ENCODE data around the gene CDC42SE2. TPM values are rescaled to one million over a fixed set of nuclear protein-coding genes. Genes with fewer than 3 reads are reported as not detected.
"Not testable (repeated sequence)": the region's sequence is repeated elsewhere in the genome, so short reads cannot be mapped to it uniquely, and the experiment has no call there.

The CDC42SE2 gene
- polyA plus RNA-seq, 1 experiment: 27.4 TPM

- Histone ChIP-seq H3K4me3 (ENCODE audit: low read depth, low read length) (no peak overlapping the region), H3K27ac (ENCODE audit: low read depth, low read length) (no peak overlapping the region), H3K9me3 (ENCODE audit: control insufficient read depth, insufficient read depth, low read length) (no peaks in the 10 kb centered on the region), H3K27me3 (ENCODE audit: control insufficient read depth, insufficient read depth, low read length) (no peaks in the 10 kb centered on the region)
- POLR2A ChIA-PET: no interaction called here
- CTCF ChIA-PET: no interaction called here
- DNase-seq (ENCODE audit: low read depth, low spot score): no peak
- no peak for TF ChIP-seq CTCF (IDR thresholded peaks at IDR 0.05; ENCODE audit: low read depth, low read length)
Measured at GRCh38 chr5:131268758-131269370, 5.0 kb downstream of the CDC42SE2 start.

GRCh38 chr5:131270809-131271208 is 7.0 kb downstream of the CDC42SE2 start:
- POLR2A ChIA-PET: no interaction called here
- CTCF ChIA-PET: no interaction called here
- Histone ChIP-seq H3K27me3 (ENCODE audit: control insufficient read depth, insufficient read depth, low read length) (no peaks in the 10 kb centered on the region), H3K4me3 (ENCODE audit: low read depth, low read length) (no peak overlapping the region), H3K9me3 (ENCODE audit: control insufficient read depth, insufficient read depth, low read length) (no peaks in the 10 kb centered on the region), H3K27ac (ENCODE audit: low read depth, low read length) (no peak overlapping the region)
- no peak for DNase-seq (ENCODE audit: low read depth, low spot score)
- no peak for TF ChIP-seq CTCF (IDR thresholded peaks at IDR 0.05; ENCODE audit: low read depth, low read length)

- H3K4me3 ChIP-seq (ENCODE audit: low read depth, low read length); POLR2A ChIA-PET; DNase-seq (ENCODE audit: low read depth, low spot score); H3K9me3 ChIP-seq (ENCODE audit: control insufficient read depth, insufficient read depth, low read length); H3K27ac ChIP-seq (ENCODE audit: low read depth, low read length); H3K27me3 ChIP-seq (ENCODE audit: control insufficient read depth, insufficient read depth, low read length): not testable (repeated sequence)
- CTCF ChIA-PET: interaction anchor here (2.0 kb wide), 1 partner anchor 8 kb away, joined by 5 read pairs; the partner anchor contains the start of gene CDC42SE2
Measured at GRCh38 chr5:131271888-131272287, 8.0 kb downstream of the CDC42SE2 start.

- H3K9me3 ChIP-seq (ENCODE audit: control insufficient read depth, insufficient read depth, low read length): no peaks in the 10 kb centered on the region
- no peaks in the 10 kb centered on the region for H3K27me3 ChIP-seq (ENCODE audit: control insufficient read depth, insufficient read depth, low read length)
- CTCF ChIA-PET: interaction anchor here (2.0 kb wide), 1 partner anchor 9 kb away, joined by 5 read pairs; the partner anchor contains the start of gene CDC42SE2
- H3K4me3 ChIP-seq (ENCODE audit: low read depth, low read length): no peak overlapping the region
- POLR2A ChIA-PET: no interaction called here
- no peak for TF ChIP-seq CTCF (IDR thresholded peaks at IDR 0.05; ENCODE audit: low read depth, low read length)
- DNase-seq (ENCODE audit: low read depth, low spot score): no peak
- no peak overlapping the region for H3K27ac ChIP-seq (ENCODE audit: low read depth, low read length)
Measured at GRCh38 chr5:131272307-131272706, 8.5 kb downstream of the CDC42SE2 start.

- no peak for DNase-seq (ENCODE audit: low read depth, low spot score)
- no peaks in the 10 kb centered on the region for H3K27me3 ChIP-seq (ENCODE audit: control insufficient read depth, insufficient read depth, low read length)
- ChIA-PET CTCF (interaction anchor here (2.0 kb wide), 1 partner anchor 9 kb away, joined by 5 read pairs; the partner anchor contains the start of gene CDC42SE2), POLR2A (no interaction called here)
- no peaks in the 10 kb centered on the region for H3K9me3 ChIP-seq (ENCODE audit: control insufficient read depth, insufficient read depth, low read length)
- TF ChIP-seq CTCF (IDR thresholded peaks at IDR 0.05; ENCODE audit: low read depth, low read length): no peak
- H3K4me3 ChIP-seq (ENCODE audit: low read depth, low read length): no peak overlapping the region
- no peak overlapping the region for H3K27ac ChIP-seq (ENCODE audit: low read depth, low read length)
Measured at GRCh38 chr5:131272724-131273123, 8.9 kb downstream of the CDC42SE2 start.
